A673 (cell line): ENCODE measurements around the gene VDR.

Experiments
- CTCF ChIP-seq: fragments of 300-800, 200-600 bp; sonication (generic); conservative IDR thresholded peaks from 2 replicates; pipeline ENCODE4 v1.5.1; 2017; ENCODE audit warnings: low read depth, mild to moderate bottlenecking, antibody characterized with exemption, low read length, moderate library complexity, mixed read lengths
- EZH2 ChIP-seq: fragments of 200-600 bp; sonication (generic); IDR thresholded peaks from 2 replicates; pipeline ENCODE4 v1.6.1; 2017; ENCODE audit warnings: borderline replicate concordance, low read depth, mild to moderate bottlenecking, mixed read lengths, antibody characterized with exemption, low read length; ENCODE audit not compliant: poor library complexity, severe bottlenecking

GRCh38 chr12:47838286-47838931 is 66.4 kb downstream of the VDR start:
- TF ChIP-seq CTCF (peak; percentile 62), EZH2 (no peak)
